ENCODE results near the gene FAM114A1.

FAM114A1 gene

GRCh38 chr4:38884254-38884653, 16.6 kb downstream of the FAM114A1 start:
- no peaks in the 10 kb centered on the region for H3K36me3 ChIP-seq (ENCODE audit: control insufficient read depth, low read depth, low read length)
- H3K27me3 ChIP-seq (ENCODE audit: control insufficient read depth, insufficient read depth, low read length), result no peaks in the 10 kb centered on the region
- no peak overlapping the region for H3K27ac ChIP-seq (ENCODE audit: low read length)

GRCh38 chr4:38889143-38889542, 21.5 kb downstream of the FAM114A1 start:
- Histone ChIP-seq H3K4me1 (ENCODE audit: control insufficient read depth, low read depth, low read length) (peaks cover 7% of the 10 kb centered on the region), H3K9ac (ENCODE audit: low read length) (no peak overlapping the region)

More at GRCh38 chr4:38884254-38884653, 16.6 kb downstream of the FAM114A1 start:
- Histone ChIP-seq H3K9ac (ENCODE audit: low read length) (no peak overlapping the region), H3K9me3 (ENCODE audit: control insufficient read depth, low read depth, low read length) (no peaks in the 10 kb centered on the region), H3K4me3 (ENCODE audit: low read length) (no peak overlapping the region), H3K4me1 (ENCODE audit: control insufficient read depth, low read depth, low read length) (peaks cover 7% of the 10 kb centered on the region)

DNA sequence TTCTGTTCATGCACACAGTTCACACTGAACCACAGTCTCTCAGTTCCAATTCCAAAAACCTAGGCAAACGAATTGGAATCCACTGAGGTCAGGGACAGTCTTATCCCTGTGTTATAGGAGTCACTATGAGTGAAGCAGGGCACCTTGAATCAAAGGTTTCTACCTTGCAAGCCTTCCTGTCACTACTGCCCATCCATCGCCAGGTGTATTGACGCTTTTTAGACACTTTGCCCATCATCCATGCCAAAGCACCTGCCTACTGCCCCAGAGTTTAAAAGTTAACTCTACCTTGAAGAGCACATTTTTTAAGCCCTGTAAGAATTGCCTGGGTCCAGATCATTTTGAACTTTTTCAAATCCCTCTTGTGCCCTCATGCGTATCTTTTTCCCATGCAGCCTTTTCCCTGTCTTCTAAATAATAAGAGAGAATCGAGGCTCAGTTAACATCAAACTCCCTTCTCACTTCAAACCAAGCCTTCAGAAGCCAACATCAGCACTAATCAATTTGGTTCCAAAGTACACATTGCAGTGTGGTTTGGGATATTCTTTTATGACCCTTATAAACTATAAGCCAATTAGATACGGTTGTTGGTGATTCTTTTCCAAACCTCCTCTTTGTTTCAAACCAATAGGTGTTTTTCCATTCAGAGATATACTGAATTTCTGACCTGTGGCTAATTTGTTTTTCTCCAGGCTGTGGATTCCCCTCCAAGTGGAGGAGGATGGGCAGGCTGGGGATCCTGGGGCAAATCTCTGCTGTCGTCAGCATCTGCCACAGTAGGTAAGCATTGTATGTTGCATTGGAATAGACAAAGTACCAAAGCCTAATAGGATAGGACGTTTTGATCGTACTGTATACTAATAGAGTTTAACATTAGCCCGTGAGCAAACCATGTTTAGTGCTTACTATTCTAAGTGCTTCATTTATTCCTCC, 23.7 kb downstream of the FAM114A1 start:
- Histone ChIP-seq H3K27ac (ENCODE audit: low read length) (no peak overlapping the region), H3K4me3 (ENCODE audit: low read length) (no peak overlapping the region), H3K36me3 (ENCODE audit: control insufficient read depth, low read depth, low read length) (no peaks in the 10 kb centered on the region), H3K9me3 (ENCODE audit: control insufficient read depth, low read depth, low read length) (no peaks in the 10 kb centered on the region), H3K9ac (ENCODE audit: low read length) (no peak overlapping the region), H3K4me1 (ENCODE audit: control insufficient read depth, low read depth, low read length) (peaks cover 7% of the 10 kb centered on the region), H3K27me3 (ENCODE audit: control insufficient read depth, insufficient read depth, low read length) (no peaks in the 10 kb centered on the region)

More at GRCh38 chr4:38889143-38889542, 21.5 kb downstream of the FAM114A1 start:
- Histone ChIP-seq H3K36me3 (ENCODE audit: control insufficient read depth, low read depth, low read length) (no peaks in the 10 kb centered on the region), H3K27me3 (ENCODE audit: control insufficient read depth, insufficient read depth, low read length) (no peaks in the 10 kb centered on the region), H3K27ac (ENCODE audit: low read length) (no peak overlapping the region), H3K9me3 (ENCODE audit: control insufficient read depth, low read depth, low read length) (no peaks in the 10 kb centered on the region), H3K4me3 (ENCODE audit: low read length) (no peak overlapping the region)

DNA sequence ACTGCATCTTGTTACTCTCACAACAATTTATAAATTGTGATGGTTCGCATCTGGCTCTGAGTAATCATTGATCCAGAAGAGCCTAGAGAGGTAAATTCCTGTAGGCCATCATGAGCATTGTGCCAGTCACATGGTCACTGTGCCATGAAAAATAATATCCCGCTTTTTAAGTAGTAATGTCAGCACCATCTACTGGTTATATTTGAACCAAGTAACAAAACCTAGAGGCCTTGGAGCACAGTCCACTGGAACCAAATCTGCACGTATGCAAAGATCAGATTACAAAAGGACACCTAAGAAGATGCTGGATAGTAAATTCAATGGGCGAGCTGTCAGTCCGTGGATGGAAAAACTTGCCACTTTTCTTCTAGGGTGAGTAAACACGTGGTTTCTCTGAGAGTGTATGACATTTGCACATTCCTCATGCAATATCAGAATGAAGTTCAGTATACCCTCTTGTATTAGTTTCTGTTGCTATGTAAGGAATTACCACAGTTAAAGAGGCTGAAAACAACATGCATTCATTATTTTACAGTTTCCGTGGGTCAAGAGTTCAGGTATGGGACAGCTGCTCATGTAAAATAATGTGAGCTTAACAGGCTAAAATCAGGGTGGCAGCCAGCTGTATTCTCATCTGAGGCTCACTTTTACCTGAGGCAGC, 26.8 kb downstream of the FAM114A1 start:
- H3K9ac ChIP-seq (ENCODE audit: low read length), result no peak overlapping the region
- no peaks in the 10 kb centered on the region for H3K9me3 ChIP-seq (ENCODE audit: control insufficient read depth, low read depth, low read length)
- no peak overlapping the region for H3K27ac ChIP-seq (ENCODE audit: low read length)
- no peak overlapping the region for H3K4me3 ChIP-seq (ENCODE audit: low read length)
- no peaks in the 10 kb centered on the region for H3K4me1 ChIP-seq (ENCODE audit: control insufficient read depth, low read depth, low read length)
- no peaks in the 10 kb centered on the region for H3K27me3 ChIP-seq (ENCODE audit: control insufficient read depth, insufficient read depth, low read length)
- no peaks in the 10 kb centered on the region for H3K36me3 ChIP-seq (ENCODE audit: control insufficient read depth, low read depth, low read length)

DNA sequence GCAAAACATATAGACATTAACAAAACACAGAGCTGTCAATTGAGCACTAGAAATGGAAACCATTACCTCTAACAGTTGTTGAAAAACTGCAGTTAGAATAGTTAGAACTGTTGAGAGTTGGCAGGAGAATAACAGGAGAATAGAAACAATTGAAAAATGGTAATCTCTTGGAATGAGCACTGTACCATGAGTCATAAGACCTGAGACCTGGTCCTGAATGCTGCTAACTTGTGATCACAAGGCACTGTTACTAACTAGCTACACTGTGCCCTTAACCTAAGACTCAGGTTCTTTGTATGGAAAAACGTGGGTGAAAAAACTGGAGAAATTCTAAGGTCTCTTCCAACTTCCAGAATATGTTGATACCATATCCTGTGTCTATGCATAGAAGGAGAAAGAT, 29.3 kb downstream of the FAM114A1 start:
- Histone ChIP-seq H3K36me3 (ENCODE audit: control insufficient read depth, low read depth, low read length) (no peaks in the 10 kb centered on the region), H3K4me3 (ENCODE audit: low read length) (no peak overlapping the region), H3K27ac (ENCODE audit: low read length) (no peak overlapping the region), H3K27me3 (ENCODE audit: control insufficient read depth, insufficient read depth, low read length) (no peaks in the 10 kb centered on the region), H3K9me3 (ENCODE audit: control insufficient read depth, low read depth, low read length) (no peaks in the 10 kb centered on the region), H3K4me1 (ENCODE audit: control insufficient read depth, low read depth, low read length) (no peaks in the 10 kb centered on the region), H3K9ac (ENCODE audit: low read length) (no peak overlapping the region)

DNA sequence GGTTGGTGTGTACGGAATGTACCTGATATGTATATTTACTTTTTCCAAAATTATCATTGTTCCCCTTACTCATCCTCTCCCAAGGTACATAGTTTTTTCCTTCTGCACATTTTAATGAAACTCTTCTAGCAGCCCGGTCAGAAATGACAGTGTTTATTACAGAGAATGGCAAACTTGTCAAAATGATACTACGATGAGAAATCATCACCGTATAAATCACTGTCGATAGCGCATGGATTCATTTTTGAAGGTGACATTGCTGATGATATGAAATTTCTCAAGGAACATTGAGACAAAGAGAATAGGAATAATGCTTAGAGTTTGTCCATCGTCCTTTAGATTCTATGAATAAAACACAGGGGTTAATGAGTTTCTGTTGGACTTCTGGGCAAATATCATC, 30.6 kb downstream of the FAM114A1 start:
- Histone ChIP-seq H3K4me1 (ENCODE audit: control insufficient read depth, low read depth, low read length) (no peaks in the 10 kb centered on the region), H3K9ac (ENCODE audit: low read length) (no peak overlapping the region), H3K4me3 (ENCODE audit: low read length) (no peak overlapping the region), H3K27ac (ENCODE audit: low read length) (no peak overlapping the region), H3K36me3 (ENCODE audit: control insufficient read depth, low read depth, low read length) (no peaks in the 10 kb centered on the region), H3K27me3 (ENCODE audit: control insufficient read depth, insufficient read depth, low read length) (no peaks in the 10 kb centered on the region), H3K9me3 (ENCODE audit: control insufficient read depth, low read depth, low read length) (no peaks in the 10 kb centered on the region)

GRCh38 chr4:38902221-38902620, 34.6 kb downstream of the FAM114A1 start:
- Histone ChIP-seq H3K4me1 (ENCODE audit: control insufficient read depth, low read depth, low read length) (no peaks in the 10 kb centered on the region), H3K4me3 (ENCODE audit: low read length) (no peak overlapping the region), H3K27me3 (ENCODE audit: control insufficient read depth, insufficient read depth, low read length) (no peaks in the 10 kb centered on the region), H3K27ac (ENCODE audit: low read length) (no peak overlapping the region), H3K9me3 (ENCODE audit: control insufficient read depth, low read depth, low read length) (no peaks in the 10 kb centered on the region), H3K9ac (ENCODE audit: low read length) (no peak overlapping the region), H3K36me3 (ENCODE audit: control insufficient read depth, low read depth, low read length) (no peaks in the 10 kb centered on the region)

GRCh38 chr4:38902695-38903094, 35.1 kb downstream of the FAM114A1 start:
- H3K4me1 ChIP-seq (ENCODE audit: control insufficient read depth, low read depth, low read length), result no peaks in the 10 kb centered on the region
- H3K9ac ChIP-seq (ENCODE audit: low read length), result no peak overlapping the region
- H3K9me3 ChIP-seq (ENCODE audit: control insufficient read depth, low read depth, low read length), result no peaks in the 10 kb centered on the region
- H3K36me3 ChIP-seq (ENCODE audit: control insufficient read depth, low read depth, low read length), result no peaks in the 10 kb centered on the region
- no peak overlapping the region for H3K4me3 ChIP-seq (ENCODE audit: low read length)
- H3K27me3 ChIP-seq (ENCODE audit: control insufficient read depth, insufficient read depth, low read length), result no peaks in the 10 kb centered on the region
- H3K27ac ChIP-seq (ENCODE audit: low read length), result no peak overlapping the region

GRCh38 chr4:38904090-38904666, 36.6 kb downstream of the FAM114A1 start:
- H3K4me1 ChIP-seq (ENCODE audit: control insufficient read depth, low read depth, low read length), result no peaks in the 10 kb centered on the region
- no peaks in the 10 kb centered on the region for H3K9me3 ChIP-seq (ENCODE audit: control insufficient read depth, low read depth, low read length)
- no peak overlapping the region for H3K27ac ChIP-seq (ENCODE audit: low read length)
- no peaks in the 10 kb centered on the region for H3K36me3 ChIP-seq (ENCODE audit: control insufficient read depth, low read depth, low read length)
- no peak overlapping the region for H3K4me3 ChIP-seq (ENCODE audit: low read length)
- no peak overlapping the region for H3K9ac ChIP-seq (ENCODE audit: low read length)
- H3K27me3 ChIP-seq (ENCODE audit: control insufficient read depth, insufficient read depth, low read length), result no peaks in the 10 kb centered on the region

DNA sequence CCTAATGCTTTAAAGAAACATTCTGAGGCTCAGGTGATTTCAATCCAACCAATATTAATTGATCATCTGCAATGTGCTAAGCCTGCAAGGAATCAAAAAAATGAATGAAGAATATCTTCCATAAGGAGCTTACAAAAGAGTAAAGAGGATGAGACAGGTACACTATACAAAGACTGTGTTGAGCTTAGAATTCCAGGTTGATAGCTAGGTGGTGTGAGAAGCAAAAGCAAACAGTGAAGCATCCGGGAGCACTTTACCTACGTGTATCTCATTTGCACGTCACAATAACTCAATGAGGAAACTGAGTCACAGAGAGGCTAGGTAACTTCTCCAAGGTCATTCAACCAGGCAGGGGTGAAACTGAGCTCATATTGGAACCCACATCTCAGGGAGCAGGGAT, 37.1 kb downstream of the FAM114A1 start:
- Histone ChIP-seq H3K9me3 (ENCODE audit: control insufficient read depth, low read depth, low read length) (no peaks in the 10 kb centered on the region), H3K4me1 (ENCODE audit: control insufficient read depth, low read depth, low read length) (no peaks in the 10 kb centered on the region), H3K36me3 (ENCODE audit: control insufficient read depth, low read depth, low read length) (no peaks in the 10 kb centered on the region), H3K27ac (ENCODE audit: low read length) (no peak overlapping the region), H3K4me3 (ENCODE audit: low read length) (no peak overlapping the region), H3K9ac (ENCODE audit: low read length) (no peak overlapping the region), H3K27me3 (ENCODE audit: control insufficient read depth, insufficient read depth, low read length) (no peaks in the 10 kb centered on the region)

DNA sequence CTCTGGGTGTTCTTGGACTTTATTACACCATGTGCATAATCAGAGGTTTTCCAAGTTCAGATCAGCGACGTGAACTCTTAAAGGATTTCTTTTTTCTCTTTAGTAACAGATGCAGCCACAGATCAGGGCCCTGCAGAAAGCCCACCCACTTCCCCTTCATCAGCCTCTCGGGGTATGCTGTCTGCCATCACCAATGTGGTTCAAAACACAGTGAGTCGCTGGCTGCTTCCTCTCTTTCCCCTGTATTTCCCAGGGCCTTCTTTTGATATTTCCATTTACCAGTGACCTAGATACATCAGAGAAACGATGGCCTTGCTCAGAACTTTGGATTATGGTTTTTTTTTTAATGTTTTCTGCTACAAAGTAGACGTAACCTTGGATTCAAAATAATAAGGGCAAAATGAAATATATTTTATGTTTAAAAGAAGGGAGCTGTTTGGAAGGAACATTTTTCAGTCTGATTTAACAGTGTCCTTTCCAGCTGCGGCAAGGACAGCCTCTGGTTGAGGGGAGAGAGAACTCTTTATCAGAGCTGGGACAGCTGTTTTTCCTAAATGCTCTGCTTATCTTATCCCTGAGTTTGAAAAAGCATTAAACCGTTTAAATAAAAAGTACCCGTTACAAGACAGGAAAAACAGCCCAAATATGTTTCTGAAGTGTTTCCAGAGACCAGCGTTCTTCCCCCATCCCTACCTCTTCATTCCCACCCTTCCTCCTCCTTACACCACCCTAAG, 38.2 kb downstream of the FAM114A1 start:
- Histone ChIP-seq H3K4me3 (ENCODE audit: low read length) (no peak overlapping the region), H3K36me3 (ENCODE audit: control insufficient read depth, low read depth, low read length) (no peaks in the 10 kb centered on the region), H3K9ac (ENCODE audit: low read length) (no peak overlapping the region), H3K9me3 (ENCODE audit: control insufficient read depth, low read depth, low read length) (no peaks in the 10 kb centered on the region), H3K4me1 (ENCODE audit: control insufficient read depth, low read depth, low read length) (no peaks in the 10 kb centered on the region), H3K27ac (ENCODE audit: low read length) (no peak overlapping the region), H3K27me3 (ENCODE audit: control insufficient read depth, insufficient read depth, low read length) (no peaks in the 10 kb centered on the region)
